ENCODE results near the gene PLEKHA6. TPM values are rescaled to one million over a fixed set of nuclear protein-coding genes. Genes with fewer than 3 reads are reported as not detected.

The PLEKHA6 gene
- total RNA-seq, 6 experiments from 2014 or later = 16.6 to 31.1 (median 22.1) TPM

DNA sequence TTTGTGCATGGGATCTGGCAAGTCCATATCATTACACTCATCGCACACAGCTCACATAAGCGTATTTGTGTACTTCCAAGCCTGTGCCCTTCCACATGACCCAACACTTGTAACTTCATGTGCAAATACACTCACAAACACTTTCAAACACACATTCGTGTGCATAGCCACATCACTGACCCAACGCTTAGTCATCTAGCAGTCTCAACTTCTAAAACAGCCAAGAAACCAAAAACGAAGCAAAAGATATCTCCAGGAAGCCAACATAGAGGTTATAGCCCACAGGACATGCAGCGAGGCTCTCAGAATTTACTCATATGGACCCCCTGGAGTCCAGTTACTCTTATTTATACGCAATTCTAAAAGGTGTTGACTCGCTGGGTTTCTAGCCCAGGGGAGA lies 135.1 kb downstream of the PLEKHA6 start:
- no peak for ATAC-seq
- Histone ChIP-seq H3K4me1 (peaks cover 0 to 28% (median 11%) of the 10 kb centered on the region in 4 donors), H3K4me3 (no peak overlapping the region), H3K9me3 (no peaks in the 10 kb centered on the region), H3K36me3 (peaks cover 0 to 23% (median 3%) of the 10 kb centered on the region in 4 donors), H3K27ac (no peak overlapping the region), H3K27me3 (no peaks in the 10 kb centered on the region)
- TF ChIP-seq, protein P1, sequence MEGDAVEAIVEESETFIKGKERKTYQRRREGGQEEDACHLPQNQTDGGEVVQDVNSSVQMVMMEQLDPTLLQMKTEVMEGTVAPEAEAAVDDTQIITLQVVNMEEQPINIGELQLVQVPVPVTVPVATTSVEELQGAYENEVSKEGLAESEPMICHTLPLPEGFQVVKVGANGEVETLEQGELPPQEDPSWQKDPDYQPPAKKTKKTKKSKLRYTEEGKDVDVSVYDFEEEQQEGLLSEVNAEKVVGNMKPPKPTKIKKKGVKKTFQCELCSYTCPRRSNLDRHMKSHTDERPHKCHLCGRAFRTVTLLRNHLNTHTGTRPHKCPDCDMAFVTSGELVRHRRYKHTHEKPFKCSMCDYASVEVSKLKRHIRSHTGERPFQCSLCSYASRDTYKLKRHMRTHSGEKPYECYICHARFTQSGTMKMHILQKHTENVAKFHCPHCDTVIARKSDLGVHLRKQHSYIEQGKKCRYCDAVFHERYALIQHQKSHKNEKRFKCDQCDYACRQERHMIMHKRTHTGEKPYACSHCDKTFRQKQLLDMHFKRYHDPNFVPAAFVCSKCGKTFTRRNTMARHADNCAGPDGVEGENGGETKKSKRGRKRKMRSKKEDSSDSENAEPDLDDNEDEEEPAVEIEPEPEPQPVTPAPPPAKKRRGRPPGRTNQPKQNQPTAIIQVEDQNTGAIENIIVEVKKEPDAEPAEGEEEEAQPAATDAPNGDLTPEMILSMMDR (IDR thresholded peaks at IDR 0.05) = no peak
- no peak for TF ChIP-seq POLR2A (IDR thresholded peaks at IDR 0.05)
- intact Hi-C loops (cut with DNase I) = no loop called here
- no peak for DNase-seq
- WGBS (ENCODE audit: insufficient coverage, low coverage, low lambda C conversion rate, missing lambda C conversion rate) = 62% methylated on average over 8 of the region's 8 CpGs

DNA sequence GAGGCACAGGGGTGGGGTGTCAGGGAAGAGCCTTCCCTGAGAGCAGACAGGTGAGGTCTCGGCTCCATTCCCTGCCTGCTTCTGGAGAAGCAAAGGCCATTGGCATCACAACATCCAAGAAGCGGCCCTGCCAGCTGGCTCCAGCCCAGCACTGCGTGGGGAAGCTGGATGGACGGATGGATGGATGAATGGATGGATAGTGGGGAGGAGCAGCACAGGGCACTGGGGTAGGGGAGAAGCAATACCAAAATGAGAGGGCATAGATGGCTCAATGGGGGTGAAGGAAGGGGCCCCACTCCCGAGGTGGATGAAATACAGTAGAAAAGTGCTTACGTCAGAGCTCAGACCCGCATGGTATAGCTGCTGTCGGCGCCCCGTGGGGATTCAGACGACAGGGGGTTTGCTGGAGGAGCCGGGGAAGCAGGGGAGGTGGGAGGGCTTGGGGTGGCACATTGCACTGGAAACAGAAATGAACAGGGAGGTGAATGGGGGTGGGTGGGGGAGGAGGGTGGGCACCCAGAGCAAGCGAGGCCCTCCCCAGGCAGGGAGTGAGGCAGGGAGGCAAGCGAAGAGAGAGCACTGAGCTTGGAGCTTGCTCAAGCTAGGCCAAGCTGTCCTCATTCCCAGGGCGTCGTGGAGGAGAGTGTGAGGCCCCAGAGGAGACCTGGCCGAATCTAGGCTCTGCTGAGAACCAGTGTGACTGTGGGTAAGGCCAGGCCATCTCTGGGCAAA lies 136.4 kb downstream of the PLEKHA6 start:
- TF ChIP-seq POLR2A (IDR thresholded peaks at IDR 0.05) = no peak
- TF ChIP-seq, protein P1 (IDR thresholded peaks at IDR 0.05) = no peak
- Histone ChIP-seq H3K27ac (no peak overlapping the region), H3K36me3 (peaks cover 0 to 12% (median 1%) of the 10 kb centered on the region in 4 donors), H3K4me1 (peaks cover 0 to 28% (median 11%) of the 10 kb centered on the region in 4 donors), H3K4me3 (no peak overlapping the region), H3K9me3 (no peaks in the 10 kb centered on the region), H3K27me3 (no peaks in the 10 kb centered on the region)
- WGBS (ENCODE audit: insufficient coverage, low coverage, low lambda C conversion rate, missing lambda C conversion rate) = 60% methylated on average over 9 of the region's 17 CpGs
- DNase-seq (peak in 1 of 3 donors; percentile 62), ATAC-seq (no peak)
- intact Hi-C loops (cut with DNase I) = no loop called here

DNA sequence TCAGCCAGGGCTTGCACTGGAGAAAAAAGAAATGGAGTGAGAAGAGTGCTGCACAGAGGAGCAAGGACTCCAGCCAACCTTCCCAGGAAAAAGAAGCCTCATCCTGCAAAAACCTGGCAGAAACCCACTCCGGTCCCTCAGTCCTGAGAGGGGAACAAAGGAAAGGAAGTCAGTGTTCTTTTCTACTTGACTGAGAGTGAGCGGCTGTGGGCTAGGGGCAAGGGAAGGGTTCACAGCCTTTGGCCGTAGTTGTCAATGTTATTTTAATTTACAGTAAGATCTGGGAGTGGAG lies 137.0 kb downstream of the PLEKHA6 start:
- 79% methylated on average over 3 of the region's 3 CpGs for WGBS (ENCODE audit: insufficient coverage, low coverage, low lambda C conversion rate, missing lambda C conversion rate)

DNA sequence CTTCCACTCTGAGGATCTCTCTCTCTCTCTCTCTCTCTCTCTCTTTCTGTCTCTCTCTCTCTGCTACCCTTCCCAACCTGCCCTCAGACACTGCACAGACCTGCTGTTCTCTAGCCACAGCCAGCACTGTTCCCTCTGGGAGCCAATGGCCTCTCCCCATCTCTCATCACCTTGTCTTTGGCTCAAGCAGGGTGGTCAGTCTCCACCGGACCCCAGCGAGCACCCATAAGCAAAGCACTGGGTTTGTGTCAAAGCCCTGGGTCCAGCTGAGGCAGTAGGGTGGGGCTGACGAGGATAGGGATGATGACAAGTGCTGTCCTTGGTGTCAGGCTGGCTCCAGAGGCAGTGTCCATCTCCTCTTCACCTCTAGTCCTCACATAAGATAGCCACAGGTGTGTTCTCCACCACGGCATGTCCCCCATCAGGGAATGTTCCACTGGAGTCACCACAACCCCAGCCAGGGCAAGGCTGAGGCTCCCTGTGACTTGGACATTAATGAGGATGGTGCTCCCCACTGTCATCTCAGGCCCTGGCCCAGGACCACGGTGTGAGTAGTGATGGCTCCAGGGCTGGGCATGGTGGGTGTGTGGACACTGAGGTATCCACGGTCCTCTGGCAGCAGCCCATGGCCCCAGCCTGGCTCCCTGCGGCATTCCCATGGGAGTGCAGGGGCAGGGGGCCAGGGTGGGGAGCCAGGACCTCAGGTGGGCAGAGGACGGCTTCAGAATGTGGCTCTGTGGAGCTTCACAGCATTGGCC lies 137.5 kb downstream of the PLEKHA6 start:
- no peak for TF ChIP-seq POLR2A (IDR thresholded peaks at IDR 0.05)
- TF ChIP-seq, protein P1 (IDR thresholded peaks at IDR 0.05) = no peak
- Histone ChIP-seq H3K27me3 (no peaks in the 10 kb centered on the region), H3K36me3 (peaks cover 0 to 6% (median 1%) of the 10 kb centered on the region in 4 donors), H3K4me3 (no peak overlapping the region), H3K27ac (no peak overlapping the region), H3K9me3 (no peaks in the 10 kb centered on the region), H3K4me1 (peaks cover 0 to 22% (median 10%) of the 10 kb centered on the region in 4 donors)
- DNase-seq (no peak), ATAC-seq (no peak)
- WGBS (ENCODE audit: insufficient coverage, low coverage, low lambda C conversion rate, missing lambda C conversion rate) = 72% methylated on average over 2 of the region's 8 CpGs
- intact Hi-C loops (cut with DNase I) = no loop called here

More for the DNA sequence above, 137.0 kb downstream of the PLEKHA6 start:
- Histone ChIP-seq H3K4me1 (peaks cover 0 to 27% (median 11%) of the 10 kb centered on the region in 4 donors), H3K27ac (no peak overlapping the region), H3K4me3 (no peak overlapping the region), H3K36me3 (peaks cover 0 to 6% (median 1%) of the 10 kb centered on the region in 4 donors), H3K9me3 (no peaks in the 10 kb centered on the region), H3K27me3 (no peaks in the 10 kb centered on the region)
- TF ChIP-seq, protein P1 (IDR thresholded peaks at IDR 0.05) = no peak
- no peak for TF ChIP-seq POLR2A (IDR thresholded peaks at IDR 0.05)
- intact Hi-C loops (cut with DNase I) = no loop called here
- ATAC-seq (no peak), DNase-seq (no peak)

All from right lobe of liver (tissue), 6 donors.